C4-2B (cell line): ENCODE results near the gene MRPS10.
"Not testable (repeated sequence)": the region's sequence is repeated elsewhere in the genome, so short reads cannot be mapped to it uniquely, and the experiment has no call there.

Source experiments
- H3K27ac ChIP-seq: fragments of 450-650 bp; 2 replicates; pipeline ENCODE4 v1.5.1; 2017
- ZFX ChIP-seq: fragments of 450-650 bp; IDR thresholded peaks from 2 replicates; pipeline ENCODE4 v1.6.1; 2017
- TF ChIP-seq, protein P1 (sequence below): fragments of 450-650 bp; conservative IDR thresholded peaks from 2 replicates; pipeline ENCODE4 v1.5.1; 2017; ENCODE audit warnings: mild to moderate bottlenecking

The MRPS10 gene

DNA sequence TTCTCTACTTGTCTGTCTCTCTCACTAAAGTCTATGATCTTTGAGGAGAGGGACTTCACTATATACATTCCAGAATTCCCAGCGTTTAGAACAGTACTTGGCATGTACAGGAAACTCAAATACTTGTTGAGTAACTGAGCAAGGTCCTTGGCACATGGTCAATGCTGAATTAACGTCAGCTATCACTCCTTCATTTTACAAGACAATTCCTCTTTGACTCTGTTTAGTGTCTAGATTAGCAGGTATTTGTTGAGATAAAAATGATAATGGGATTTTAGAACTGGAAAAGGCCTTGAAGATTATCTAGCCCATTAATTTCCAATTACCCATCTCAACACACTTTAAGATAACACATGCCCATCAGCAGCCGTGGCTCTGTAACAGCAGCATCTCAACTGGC is 16.3 kb downstream of the MRPS10 start:
- H3K27ac ChIP-seq, result no peak overlapping the region
- no peak for TF ChIP-seq ZFX
- TF ChIP-seq, protein P1, sequence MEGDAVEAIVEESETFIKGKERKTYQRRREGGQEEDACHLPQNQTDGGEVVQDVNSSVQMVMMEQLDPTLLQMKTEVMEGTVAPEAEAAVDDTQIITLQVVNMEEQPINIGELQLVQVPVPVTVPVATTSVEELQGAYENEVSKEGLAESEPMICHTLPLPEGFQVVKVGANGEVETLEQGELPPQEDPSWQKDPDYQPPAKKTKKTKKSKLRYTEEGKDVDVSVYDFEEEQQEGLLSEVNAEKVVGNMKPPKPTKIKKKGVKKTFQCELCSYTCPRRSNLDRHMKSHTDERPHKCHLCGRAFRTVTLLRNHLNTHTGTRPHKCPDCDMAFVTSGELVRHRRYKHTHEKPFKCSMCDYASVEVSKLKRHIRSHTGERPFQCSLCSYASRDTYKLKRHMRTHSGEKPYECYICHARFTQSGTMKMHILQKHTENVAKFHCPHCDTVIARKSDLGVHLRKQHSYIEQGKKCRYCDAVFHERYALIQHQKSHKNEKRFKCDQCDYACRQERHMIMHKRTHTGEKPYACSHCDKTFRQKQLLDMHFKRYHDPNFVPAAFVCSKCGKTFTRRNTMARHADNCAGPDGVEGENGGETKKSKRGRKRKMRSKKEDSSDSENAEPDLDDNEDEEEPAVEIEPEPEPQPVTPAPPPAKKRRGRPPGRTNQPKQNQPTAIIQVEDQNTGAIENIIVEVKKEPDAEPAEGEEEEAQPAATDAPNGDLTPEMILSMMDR, result no peak

- H3K27ac ChIP-seq, result no peak overlapping the region
- no peak for TF ChIP-seq ZFX
- TF ChIP-seq, protein P1, result no peak
Measured at GRCh38 chr6:42200035-42200434, 17.6 kb downstream of the MRPS10 start.

DNA sequence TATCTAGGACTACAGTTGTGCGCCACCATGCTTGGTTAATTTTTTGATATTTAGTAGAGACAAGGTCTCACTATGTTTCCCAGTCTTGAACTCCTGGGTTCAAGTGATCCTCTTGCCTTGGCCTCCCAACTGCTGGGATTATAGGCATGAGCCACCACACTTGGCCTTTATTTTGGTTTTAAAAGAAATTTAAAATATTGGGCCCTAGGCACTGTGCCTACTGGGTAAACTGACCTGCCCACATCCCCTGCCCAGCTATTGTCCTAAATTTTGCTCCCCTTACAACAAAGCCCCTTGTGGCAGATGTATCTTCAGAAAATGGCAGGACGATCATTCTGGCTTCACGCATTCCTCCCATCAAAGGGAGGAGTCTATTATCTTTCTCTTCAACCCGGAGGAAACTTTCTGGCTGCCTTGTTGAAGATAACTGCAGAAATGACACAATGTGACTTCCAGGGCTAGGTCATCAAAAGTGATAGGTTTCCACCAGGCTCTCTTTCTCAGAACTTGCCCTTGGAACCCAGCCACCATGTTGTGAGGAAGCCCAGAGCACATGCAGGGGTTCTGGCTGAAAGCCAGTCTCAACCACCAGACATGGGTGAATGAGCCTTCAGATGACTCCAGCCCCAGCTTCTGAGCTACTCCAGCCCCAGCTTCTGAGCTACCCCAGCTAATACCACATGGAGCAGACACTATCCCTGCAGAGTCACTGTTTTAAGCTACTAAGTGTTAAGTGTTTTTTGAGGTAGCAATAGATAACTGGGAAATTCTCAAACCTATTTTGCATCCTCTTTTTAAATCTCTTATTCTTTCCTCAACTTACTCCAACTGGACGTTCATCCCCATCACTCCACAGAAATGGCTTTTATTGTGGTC is 18.3 kb downstream of the MRPS10 start:
- no peak for TF ChIP-seq ZFX
- H3K27ac ChIP-seq, result no peak overlapping the region

GRCh38 chr6:42197555-42198362 is 19.9 kb downstream of the MRPS10 start:
- no peak overlapping the region for H3K27ac ChIP-seq
- TF ChIP-seq ZFX, result no peak
- TF ChIP-seq, protein P1, result no peak

GRCh38 chr6:42195415-42195814 is 22.2 kb downstream of the MRPS10 start:
- H3K27ac ChIP-seq, result no peak overlapping the region
- TF ChIP-seq, protein P1, result no peak
- no peak for TF ChIP-seq ZFX

DNA sequence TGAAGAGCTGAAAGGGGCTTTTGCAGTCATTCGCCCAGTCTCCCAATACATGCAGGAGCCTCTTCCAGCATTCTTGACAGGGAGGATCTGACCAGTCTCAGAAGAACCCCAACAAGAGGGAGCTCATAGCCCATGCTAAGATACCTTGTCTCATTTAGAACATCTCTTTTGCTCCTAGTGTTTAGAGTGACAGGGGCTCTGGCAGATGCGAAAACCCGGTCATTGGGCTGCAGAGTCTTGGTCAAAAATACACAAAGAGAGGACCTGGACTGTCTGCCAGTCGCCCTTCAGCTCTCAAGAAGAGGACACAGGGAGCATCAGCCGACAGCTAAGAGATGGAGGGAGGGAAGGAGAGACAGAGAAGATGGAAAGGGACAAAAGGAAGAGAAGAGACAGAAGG is 23.6 kb downstream of the MRPS10 start:
- H3K27ac ChIP-seq, result no peak overlapping the region
- TF ChIP-seq ZFX, result no peak
- TF ChIP-seq, protein P1, result no peak

DNA sequence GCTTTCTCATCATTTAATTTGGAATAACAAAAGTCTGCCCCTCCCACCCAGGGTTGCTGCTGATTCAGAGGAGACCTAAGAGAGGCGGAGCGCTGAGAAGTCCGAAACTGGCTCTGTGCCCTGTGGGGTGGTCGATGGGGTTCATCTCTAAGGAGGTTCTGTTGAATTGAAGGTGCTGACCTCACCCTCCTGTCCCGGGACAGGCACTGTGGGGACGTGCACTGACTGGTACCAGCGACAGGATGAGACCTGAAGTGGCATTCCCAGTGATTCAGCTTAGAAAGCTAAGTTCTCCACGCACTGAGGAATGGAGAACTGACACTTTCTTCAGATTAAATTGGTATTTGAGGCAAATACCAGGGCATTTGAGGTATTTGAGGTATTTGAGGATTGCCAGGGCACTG is 24.2 kb downstream of the MRPS10 start:
- no peak for TF ChIP-seq ZFX
- TF ChIP-seq, protein P1, result no peak
- no peak overlapping the region for H3K27ac ChIP-seq

DNA sequence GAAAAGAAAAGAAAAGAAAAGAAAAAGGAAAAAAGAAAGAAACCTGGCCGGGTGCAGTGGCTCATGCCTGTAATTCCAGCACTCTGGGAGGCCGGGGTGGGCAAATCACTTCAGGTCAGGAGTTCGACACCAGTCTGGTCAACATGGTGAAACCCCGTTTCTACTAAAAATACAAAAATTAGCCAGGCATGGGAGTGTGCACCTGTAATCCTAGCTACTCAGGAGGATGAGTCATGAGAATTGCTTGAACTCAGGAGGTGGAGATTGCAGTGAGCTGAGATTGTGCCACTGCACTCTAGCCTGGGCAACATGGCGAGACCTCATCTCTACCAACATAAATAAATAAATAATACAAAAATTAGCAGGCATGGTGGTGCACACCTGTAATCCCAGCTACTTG is 25.3 kb downstream of the MRPS10 start:
- not testable (repeated sequence) for H3K27ac ChIP-seq
